HG02981 (cell line): ENCODE measurements around the gene CACNA1I.

Experiments used
- ATAC-seq: cut with Tn5 transposase; IDR thresholded peaks from one replicate; pipeline ENCODE4 v1.9.1; 2021; ENCODE audit warnings: mild to moderate bottlenecking, moderate library complexity; ENCODE audit not compliant: unreplicated experiment

The CACNA1I gene

DNA sequence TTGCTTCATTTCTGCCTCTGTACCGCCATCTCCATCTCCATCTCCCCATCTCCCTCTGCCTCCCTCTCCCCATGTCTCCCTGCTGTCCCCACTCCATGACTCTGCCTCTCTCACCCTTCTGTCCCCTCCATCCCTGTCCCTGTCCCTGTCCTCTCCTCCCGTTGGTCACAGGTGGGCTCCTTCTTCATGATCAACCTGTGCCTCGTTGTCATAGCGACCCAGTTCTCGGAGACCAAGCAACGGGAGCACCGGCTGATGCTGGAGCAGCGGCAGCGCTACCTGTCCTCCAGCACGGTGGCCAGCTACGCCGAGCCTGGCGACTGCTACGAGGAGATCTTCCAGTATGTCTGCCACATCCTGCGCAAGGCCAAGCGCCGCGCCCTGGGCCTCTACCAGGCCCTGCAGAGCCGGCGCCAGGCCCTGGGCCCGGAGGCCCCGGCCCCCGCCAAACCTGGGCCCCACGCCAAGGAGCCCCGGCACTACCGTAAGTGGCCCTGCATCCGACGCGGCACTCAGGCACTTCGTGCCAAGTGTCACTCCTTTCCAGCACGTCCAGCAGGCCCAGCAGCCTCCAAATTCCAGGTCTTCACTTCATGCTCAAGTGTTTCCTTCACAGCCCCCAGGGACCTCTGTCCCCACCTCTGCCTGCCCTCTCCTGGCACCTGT, 76.0 kb downstream of the CACNA1I start:
- ATAC-seq: no peak

- ATAC-seq: no peak
These were observed 77.5 kb downstream of the CACNA1I start for GRCh38 chr22:39647836-39648629.

GRCh38 chr22:39648630-39648950, 78.0 kb downstream of the CACNA1I start:
- no peak for ATAC-seq

DNA sequence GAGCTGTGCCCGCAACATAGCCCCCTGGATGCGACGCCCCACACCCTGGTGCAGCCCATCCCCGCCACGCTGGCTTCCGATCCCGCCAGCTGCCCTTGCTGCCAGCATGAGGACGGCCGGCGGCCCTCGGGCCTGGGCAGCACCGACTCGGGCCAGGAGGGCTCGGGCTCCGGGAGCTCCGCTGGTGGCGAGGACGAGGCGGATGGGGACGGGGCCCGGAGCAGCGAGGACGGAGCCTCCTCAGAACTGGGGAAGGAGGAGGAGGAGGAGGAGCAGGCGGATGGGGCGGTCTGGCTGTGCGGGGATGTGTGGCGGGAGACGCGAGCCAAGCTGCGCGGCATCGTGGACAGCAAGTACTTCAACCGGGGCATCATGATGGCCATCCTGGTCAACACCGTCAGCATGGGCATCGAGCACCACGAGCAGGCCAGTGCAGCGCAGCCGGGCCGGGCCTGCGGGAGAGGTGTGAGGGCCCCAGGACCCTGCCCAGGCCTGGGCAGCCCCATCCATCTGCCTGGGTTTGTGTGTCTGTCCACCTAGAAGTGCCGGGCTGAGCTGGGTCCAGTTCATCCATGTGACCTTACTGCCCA, 79.0 kb downstream of the CACNA1I start:
- no peak for ATAC-seq

DNA sequence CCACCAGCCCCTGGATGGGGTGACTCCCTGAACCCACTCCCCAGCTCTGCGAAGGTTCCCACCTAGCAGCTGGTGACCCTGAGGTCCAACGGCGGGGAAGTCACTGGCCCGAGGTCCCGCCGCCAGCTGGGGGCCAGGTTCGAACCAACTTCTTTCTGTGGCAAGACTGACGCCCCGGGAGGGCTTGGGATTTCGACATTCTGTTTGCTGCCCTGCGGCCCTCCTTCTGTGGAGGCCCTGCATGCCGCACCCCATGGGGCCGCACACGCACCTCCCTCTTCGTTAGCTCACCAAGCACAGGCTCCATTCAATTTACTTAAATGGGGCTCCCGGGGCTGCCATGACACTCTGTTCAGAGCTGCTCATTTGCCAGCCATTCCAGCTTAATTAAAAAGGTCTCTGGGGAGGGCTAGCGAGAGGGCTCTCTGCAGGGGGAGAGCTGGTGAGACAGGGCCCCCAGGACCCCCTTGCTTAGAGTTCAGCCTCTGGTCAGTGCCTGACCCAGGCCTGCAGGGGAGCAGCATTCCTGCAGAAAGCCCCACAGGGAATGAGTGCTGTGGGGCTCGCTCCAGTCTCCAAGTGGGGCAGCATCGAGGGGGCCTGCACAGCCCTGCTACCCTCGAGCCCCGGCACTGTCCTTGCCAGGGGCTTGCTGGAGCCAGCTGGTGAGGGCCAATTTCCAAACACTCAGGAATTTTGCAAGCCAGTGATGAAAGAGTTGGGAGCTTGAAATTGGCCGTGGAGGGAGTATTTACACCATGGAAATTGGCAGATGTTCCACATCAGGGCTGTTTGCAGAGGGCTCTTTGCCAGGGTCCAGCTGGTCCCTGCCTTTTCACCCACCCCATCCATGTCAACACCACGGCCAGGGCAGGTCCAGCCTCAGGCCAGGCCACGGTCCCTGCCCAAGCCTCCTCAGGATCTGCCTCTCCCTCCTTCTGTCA, 80.8 kb downstream of the CACNA1I start:
- no peak for ATAC-seq

DNA sequence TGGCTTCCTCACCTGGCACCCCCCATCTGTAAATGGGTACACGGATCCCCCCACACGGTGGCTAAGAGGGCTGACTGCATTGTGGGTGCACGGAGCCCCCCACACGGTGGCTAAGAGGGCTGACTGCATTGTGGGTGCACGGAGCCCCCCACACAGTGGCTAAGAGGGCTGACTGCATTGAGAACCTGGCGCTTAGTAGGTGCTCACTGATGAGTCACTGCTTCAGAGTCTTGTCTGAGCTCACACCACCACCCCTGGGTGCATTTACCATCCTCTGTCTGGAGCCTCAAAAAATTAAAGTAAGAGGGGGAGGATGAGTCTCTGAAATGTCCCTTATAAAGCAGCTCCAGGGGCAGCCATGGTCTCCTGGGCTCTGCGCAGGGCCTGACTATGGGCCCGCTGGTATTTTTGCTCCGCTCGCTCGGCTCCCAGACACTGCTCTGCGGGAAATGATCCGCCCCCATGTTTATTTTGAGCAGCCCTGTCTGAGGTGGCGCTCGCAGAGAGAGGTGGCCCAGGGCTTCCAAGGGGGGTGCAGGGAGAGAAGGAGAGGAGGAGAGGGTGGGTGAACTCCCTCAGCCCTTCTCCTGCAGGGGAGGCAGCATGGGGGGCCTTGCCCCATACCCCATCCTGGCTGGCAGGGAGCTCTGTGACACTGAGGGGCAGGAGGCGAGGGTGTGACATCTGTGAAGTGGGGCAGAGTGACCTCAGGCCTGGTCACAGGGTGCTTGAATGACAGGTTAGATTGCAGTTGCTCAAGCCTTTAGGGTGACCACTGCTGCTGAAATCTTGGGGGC, 82.6 kb downstream of the CACNA1I start:
- ATAC-seq: no peak

DNA sequence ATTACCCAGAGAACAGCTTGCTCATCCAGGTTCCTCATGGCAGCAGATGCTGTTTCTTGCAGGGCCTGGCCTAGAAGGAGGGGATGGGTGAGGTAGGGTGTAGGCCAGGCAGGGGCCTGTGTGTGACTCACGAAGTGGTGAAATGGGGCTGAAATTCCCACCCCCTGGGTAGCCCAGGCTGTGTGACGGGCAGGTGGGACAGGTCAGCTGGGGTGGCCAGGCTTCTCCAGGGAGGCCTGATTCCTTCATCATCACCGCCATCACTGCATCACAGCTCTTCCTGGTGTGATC, 83.2 kb downstream of the CACNA1I start:
- ATAC-seq: no peak

- no peak for ATAC-seq
These were observed 83.8 kb downstream of the CACNA1I start for GRCh38 chr22:39654131-39654926.

GRCh38 chr22:39655004-39655579, 84.5 kb downstream of the CACNA1I start:
- ATAC-seq: no peak

GRCh38 chr22:39655831-39656230, 85.3 kb downstream of the CACNA1I start:
- ATAC-seq: no peak

DNA sequence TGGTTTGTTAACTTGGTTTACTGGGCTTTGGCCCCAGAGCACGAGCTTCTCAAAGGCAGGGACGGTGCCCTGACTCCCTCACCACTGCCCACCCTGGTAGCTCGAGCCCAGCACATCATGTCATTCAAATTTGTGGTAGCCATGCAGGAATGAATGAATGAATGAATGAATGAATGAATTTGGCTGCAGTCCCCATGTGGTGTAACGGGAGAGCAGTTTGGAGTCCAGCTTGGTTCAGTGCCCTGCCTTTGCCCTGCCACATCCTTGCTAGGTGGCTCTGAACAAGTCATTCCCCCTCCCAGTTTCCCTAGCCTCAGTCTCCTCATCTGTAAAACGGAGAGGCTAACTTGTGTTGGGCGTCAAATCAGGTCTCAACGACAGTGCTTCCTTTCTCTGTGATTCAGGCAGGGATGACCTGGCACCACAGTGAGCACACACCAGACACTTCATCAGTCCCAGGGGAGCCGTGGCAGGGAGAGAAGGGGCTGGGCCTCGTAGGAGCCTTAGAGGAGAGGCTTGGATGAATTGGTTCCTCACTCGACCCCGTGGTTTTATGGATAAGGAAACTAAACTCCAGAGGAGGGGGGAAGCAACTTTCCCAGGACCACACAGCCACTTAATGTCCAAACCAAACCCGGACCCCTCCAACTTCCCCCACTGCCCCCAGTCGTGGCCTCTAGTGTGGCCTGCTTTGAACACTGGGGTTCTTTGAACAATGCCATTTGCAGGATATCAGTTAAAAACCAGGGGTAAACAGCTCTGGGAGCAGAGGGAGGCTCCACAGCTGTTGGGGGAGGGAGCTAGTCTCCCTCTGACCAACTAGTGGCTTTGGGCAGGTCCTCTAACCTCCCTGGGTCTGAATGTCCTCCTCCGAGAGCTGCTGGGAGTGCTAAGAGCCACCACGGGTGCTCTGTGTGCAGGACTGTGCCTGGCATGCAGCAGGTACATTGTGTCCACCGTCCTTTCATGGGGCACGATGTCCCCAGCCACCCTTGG, 86.2 kb downstream of the CACNA1I start:
- ATAC-seq: no peak

DNA sequence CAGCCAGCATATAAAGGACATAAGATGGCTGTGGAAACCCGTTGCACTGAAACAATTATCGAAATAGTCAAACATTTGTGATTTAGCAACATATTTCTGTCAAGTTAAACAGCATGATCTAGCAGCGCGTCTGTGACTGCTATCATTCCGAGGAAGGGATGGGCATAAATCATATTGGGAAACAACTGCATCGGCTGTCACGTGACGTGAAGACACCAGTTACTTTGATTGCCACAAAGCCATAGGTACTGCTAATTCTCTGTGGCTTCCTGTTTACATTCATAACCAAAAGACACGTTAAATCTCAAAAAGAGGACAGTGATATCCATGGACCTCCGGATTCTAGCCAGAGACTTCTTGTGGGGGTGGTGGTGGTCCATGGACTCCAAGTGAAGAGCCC, 87.8 kb downstream of the CACNA1I start:
- no peak for ATAC-seq

GRCh38 chr22:39658806-39659463, 88.4 kb downstream of the CACNA1I start:
- no peak for ATAC-seq

DNA sequence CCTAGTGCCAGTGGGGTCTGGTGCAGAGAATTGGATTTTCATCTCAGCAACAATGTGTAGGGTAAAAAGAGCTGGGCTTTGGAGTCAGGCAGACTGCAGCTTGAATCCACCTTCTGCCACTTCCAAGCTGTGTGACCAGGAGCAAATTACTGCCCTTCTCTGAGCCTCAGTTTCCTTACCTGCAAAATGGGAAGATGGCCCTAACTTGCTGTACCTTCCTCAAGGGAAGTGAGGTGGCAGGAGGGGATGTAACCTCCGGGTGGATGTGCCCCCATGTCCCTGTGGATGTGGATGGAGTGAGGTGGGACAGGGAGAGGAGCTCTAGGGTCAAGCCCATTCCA, 90.9 kb downstream of the CACNA1I start:
- no peak for ATAC-seq

GRCh38 chr22:39661842-39662685, 91.5 kb downstream of the CACNA1I start:
- ATAC-seq: no peak

GRCh38 chr22:39662686-39663052, 92.1 kb downstream of the CACNA1I start:
- no peak for ATAC-seq

DNA sequence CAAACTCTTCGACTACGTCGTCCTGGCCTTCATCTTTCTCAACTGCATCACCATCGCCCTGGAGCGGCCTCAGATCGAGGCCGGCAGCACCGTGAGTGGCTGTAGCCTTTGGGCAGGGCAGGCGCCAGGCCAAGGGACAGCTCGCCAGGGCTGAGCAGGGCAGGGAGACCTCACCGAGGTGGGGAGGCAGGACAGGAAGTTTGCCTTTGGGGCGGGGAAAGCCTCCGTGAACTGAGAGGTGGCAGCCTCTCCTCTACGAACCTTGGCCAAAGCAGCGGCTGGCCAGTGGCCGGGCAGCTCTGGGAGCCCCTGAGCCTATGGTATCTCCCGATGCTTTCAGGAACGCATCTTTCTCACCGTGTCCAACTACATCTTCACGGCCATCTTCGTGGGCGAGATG, 93.2 kb downstream of the CACNA1I start:
- no peak for ATAC-seq
